Measurements from ENCODE around the gene RIPOR3.
"Not testable (repeated sequence)": the region's sequence is repeated elsewhere in the genome, so short reads cannot be mapped to it uniquely, and the experiment has no call there.

The RIPOR3 gene

DNA sequence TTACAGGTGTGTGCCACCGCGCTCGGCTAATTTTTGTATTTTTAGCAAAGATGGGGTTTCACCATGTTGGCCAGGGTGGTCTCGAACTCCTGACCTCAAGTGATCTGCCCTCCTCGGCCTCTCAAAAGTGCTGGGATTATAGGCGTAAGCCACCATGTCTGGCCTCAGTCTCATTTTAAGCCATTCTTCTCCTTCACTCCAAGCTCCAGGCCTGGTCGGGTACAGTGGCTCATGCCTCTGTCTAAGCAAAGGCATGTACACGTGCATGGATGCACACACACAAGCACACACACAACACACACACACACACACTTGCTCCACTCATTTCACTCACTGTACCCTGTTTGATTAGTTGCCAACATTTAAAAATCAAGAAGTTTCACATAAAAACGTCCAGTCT, 32.3 kb upstream of the RIPOR3 start:
- no peak for DNase-seq

DNA sequence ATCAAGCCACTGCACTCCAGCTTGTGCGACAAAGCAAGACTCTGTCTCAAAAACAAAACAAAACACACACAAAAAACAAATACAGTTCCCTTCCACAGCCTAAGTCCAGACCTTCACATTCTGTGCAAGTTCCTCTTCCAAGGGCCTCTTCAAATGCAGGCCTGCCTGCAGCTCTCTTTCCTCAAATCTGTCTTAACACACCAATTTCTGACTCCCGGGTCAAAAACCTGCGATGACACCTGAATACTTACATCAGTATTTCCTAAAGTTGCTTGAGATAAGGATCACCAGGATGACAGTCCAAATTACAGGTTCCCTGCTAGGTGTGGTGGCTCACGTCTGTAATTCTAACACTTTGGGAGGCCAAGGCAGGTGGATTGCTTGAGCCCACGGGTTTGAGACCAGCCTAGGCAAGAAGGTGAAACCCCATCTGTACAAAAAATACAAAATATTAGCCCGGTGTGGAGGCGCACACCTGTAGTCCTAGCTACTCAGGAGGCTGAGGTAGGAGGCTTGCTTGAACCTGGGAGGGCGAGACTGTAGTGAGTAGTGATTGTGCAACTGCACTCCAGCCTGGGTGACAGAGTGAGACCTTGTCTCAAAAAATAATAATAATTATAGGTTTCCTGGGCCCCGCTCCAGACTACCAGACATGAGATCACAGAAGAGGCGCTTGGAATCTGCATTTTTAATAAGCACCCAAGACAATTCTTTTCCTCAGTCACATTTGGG, 31.2 kb upstream of the RIPOR3 start:
- DNase-seq = no peak

DNA sequence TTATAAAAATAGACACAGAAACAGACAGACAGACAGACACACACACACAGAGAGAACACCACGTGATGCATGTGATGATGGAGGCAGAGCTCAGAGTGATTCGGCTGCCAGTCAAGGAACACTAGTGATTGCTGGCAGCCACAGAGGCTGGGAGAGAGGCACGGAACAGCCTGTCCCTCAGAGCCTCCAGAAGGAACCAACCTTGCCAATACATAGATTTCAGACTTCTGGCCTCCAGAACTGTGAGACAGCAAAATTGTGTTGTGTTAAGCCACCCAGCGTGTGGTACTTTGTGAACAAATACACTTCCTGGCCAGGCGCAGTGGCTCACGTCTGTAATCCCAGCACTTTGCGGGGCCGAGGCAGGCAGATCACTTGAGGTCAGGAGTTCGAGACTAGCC, 30.5 kb upstream of the RIPOR3 start:
- no peak for DNase-seq

DNA sequence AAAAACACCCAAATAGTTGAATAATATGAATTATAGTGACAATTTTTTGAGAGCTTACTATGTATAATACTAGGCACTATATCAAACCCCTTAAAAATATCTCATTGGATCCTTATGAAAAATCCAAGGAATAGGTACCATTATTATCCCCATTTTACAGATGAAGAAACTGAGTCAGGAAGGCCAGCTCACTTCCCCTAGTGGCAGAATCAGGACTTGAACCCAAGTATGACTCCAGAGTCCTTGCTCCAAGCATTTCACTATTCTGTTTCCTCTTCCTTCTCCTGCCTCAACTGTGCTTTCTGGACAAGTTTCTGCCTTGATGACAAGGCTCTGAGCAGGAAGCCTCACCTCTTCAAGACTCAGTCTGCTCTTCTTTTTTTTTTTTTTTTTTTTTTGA, 29.2 kb upstream of the RIPOR3 start:
- DNase-seq = no peak

DNA sequence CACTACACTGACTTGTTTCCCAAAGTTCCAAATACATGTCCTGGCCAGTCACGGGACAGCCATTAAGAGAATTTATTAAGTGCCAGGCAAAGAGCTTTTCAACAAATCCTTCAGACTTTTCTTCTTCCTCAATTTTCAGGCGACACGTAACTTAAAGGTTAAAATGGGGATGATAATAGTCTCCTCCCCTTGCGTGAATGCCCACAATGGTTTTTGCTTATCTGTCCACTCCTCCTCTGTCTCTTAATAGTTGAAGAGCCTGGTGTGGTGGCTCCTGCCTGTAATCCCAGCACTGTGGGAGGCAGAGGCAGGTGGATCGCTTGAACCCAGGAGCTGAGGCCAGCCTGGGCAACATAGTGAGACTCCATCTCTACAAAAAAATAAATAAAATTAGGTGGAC, 28.7 kb upstream of the RIPOR3 start:
- DNase-seq = no peak

DNA sequence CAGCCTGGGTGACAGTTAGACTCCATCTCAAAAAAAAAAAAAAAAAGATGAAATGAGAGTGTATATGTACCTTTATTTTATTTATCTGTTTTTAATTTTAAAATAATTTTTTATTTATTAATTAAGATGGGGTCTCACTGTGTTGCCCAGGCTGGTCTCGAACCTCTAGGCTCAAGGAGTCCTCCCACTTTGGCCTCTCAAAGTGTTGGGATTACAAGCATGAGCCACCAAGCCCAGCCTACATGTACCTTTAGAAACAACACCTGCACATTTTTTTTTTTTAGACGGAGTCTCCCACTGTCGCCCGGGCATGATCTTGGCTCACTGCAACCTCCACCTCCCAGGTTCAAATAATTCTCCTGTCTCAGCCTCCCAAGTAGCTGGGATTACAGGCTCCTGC, 28.0 kb upstream of the RIPOR3 start:
- no peak for DNase-seq

DNA sequence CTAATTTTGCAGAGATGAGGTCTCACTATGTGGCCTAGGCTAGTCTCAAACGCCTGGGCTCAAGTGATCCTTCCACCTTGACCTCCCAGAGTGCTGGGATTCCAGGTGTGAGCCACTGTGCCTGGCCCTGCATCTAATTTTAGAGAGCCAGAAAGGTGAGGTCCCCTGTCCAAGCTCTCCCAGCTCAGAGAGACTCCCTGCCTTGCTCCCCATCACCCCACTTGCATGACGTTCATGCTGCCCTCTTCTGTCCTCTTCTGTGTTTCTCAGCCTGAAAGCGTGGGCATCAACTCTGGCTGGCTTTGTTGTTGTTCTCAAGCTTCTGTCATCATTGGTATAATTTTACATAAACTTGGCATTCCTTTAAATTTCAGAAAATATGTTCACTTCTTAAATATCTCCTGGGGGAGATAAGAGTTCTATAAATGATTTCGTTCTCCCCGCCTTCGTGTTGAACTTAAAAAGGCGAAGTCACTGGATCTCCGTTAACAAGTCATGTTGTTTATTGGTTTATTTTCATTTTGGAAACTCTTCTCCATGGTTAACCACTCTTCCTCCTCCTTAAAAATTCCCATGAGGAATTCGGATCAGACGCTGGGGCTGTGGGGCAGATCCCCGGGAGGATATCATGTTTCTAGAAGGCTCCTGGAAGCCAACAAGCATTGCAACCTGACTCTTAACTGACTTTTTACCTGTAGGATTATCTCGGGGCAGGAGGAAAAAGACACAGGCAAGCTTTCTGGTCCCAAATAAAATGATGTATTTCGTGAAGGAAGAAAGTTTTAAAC, 26.8 kb upstream of the RIPOR3 start:
- DNase-seq = no peak

DNA sequence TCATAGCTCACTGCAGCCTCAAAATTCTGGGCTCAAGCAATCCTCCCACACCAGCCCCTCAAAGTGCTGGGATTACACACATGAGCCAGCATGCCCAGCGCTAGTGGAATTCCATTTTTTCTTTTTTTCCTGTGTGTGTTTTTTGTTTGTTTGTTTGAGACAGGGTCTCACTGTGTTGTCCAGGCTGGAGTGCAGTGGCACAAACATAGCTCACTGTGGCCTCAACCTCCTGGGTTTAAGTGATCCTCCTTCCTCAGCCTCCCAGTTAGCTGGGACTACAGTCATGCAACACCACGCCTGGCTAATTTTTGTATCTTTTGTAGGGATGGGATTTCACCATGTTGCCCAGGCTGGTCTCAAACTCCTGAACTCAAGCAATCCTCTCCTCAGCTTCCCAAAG, 26.0 kb upstream of the RIPOR3 start:
- no peak for DNase-seq

DNA sequence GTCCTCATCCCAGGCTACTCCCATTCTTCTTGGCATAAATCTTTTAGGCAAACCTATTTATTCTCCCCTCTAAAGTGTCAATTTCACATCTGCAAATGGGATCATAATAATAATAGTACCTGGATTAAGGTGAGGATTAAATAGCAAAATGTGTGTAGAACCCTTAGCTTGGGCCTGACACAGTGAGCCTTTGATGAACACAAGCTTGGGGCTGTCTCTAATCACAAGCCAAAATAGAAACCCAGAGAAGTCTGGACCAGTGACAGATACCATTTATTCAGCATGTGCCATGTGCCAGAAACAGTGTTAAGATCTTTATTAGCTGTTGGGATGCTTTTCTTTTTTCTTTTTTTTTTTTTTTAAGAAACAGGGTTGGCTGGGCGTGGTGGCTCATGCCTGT, 25.2 kb upstream of the RIPOR3 start:
- DNase-seq = no peak

DNA sequence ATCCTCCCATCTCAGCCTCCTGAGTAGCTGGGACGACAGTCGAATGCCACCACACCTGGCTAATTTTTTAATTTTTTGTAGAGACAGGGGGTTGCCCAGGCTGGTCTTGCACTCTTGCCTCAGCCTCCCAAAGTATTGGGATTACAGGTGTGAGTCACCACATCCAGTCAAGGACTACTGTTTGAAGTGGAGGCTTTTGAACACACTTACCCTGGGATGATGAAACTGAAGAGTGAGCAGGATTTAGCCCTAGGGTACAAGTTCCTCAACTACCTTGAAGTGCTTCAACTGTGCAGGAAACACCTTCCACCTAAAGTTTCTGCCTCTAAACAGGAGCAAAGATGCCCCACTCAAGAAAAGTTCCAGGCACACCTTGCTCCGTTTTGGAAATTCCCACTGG, 24.4 kb upstream of the RIPOR3 start:
- no peak for DNase-seq

DNA sequence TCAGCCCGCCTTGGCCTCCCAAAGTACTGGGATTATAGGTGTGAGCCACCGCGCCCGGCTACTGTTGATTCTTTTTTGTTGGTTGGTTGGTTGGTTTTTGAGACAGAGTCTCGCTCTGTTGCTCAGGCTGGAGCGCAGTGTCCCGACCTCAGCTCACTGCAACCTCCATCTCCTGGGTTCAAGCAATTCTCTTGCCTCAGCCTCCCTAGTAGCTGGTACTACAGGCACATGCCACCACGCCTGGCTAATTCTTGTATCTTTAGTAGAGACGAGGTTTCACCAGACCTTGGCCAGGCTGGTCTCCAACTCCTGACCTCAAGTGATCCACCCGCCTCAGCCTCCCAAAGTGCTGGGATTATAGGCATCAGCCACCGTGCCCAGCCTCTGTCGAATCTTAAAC, 23.1 kb upstream of the RIPOR3 start:
- DNase-seq = not testable (repeated sequence)

DNA sequence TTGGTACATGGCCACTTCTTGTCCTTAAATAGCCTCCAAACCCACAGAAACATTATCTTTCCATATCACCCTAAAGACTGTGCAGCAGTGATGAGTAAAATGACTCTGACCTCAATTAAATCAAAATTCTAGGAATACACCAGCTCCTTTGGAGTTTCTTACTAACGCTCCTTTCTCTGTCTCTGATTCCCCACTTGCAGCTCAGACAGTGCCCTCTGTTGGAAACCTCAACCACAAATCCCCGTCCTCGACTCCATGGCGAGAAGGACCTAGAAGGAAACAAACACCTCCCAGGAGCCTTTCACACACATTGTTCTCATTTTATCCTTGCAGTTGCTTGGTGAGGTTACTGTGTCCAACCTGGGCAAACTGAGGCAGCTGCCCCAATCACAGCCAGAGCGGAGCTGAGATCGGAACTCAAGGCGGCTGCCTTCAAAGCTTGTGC, 22.3 kb upstream of the RIPOR3 start:
- DNase-seq = no peak

DNA sequence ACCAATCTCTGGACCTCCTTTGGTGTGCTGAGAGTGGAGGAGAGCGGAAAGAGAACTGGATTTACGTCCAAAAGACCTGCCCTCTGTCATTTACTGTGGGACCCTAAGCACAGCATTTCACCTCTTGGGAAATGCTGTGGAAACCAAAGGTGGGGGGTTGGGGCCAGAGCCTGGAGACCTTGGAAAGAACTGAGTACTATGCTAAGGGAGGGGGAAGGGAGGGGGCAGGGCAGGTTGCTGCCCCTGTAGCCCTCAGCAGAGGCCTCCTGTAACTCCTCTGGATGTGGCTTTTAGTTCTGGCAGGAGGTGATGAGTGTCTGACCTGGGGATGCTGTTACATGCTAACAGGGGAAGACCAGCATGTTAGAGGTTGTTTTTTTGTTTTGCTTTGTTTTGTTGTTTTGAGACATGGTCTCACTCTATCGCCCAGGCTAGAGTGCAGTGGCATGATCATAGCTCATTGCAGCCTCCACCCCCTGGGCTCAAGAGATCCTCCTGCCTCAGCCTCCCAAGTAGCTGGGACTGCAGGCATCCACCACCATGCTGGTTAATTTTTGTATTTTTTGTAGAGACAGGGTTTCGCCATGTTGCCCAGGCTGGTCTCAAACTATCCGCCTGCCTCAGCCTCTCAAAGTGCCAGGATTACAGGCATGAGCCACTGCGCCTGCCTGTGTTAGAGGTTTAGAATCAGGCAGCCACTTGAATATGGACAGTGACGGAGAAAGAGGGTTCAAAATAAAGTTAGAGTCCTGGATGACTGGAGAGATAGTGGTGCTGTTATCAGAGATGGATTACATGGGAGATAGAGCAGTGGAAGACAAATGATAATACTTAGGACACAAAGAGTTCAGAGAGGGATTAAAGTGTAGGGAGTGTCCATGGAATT, 21.7 kb upstream of the RIPOR3 start:
- no peak for DNase-seq

DNA sequence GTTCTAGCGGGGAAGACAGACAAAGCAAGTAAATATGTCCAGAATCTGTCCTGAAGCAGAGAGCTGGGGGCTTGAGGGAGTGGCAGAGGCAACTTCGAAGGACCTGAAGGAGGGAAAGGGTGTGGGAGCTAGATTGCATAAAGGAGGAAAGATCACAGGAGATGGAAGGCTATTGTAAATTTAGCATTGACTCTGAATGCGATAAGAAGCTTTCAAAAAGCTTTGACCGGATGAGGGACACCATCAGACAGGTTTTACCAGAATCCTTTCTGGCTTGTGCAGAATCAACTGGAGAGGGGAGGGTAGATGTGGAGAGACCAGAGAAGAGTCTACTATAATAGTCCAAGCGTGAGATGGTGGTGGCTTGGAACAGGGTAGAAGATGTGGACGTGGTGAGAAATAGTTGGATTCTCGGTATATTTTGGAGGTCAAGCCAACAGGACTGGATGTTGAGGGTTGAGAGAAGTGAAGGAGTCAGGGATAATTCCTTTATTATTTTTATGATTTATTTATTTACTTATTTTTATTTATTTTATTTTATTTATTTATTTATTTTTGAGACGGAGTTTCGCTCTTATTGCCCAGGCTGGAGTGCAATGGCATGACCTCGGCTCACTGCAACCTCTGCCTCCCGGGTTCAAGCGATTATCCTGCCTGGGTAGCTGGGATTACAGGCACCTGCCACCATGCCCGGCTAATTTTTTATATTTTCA, 19.9 kb upstream of the RIPOR3 start:
- DNase-seq = no peak

DNA sequence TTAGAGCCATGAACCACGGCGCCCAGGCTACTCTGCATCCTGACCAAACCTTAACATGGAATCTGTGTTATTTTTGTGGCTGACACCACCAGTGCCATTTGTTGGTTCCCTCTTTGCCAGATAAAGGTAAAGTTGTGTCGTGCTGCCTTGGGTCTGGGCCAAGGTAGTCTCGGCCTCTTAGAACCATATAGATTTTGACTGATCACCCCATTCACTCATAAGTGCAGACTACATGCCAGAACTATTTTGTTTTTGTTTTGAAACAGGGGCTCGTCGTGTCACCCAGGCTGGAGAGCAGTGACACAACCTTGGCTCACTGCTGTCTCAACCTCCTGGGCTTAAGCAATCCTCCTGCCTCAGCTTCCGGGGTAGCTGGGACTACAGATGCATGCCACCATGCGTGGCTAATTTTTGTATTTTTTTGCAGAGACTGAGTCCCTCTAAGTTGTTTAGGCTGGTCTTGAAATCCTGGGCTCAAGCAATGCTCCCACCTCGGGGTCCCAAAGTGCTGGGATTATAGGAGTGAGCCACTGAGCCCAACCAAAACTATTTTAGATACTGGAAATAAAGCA, 19.2 kb upstream of the RIPOR3 start:
- no peak for DNase-seq

DNA sequence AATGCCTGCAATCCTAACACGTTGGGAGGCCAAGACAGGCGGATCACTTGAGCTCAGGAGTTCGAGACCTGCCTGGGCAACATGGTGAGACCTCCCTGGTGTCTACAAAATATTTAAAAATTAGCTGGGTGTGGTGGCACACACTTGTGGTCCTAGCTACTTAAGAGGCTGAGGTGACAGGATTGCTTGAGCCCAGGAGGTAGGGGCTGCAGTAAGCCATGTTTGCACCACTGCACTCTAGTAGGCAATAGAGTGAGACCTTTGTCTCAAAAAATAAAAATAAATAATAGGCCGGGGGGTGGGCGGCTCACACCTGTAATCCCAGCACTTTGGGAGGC, 18.3 kb upstream of the RIPOR3 start:
- no peak for DNase-seq

DNA sequence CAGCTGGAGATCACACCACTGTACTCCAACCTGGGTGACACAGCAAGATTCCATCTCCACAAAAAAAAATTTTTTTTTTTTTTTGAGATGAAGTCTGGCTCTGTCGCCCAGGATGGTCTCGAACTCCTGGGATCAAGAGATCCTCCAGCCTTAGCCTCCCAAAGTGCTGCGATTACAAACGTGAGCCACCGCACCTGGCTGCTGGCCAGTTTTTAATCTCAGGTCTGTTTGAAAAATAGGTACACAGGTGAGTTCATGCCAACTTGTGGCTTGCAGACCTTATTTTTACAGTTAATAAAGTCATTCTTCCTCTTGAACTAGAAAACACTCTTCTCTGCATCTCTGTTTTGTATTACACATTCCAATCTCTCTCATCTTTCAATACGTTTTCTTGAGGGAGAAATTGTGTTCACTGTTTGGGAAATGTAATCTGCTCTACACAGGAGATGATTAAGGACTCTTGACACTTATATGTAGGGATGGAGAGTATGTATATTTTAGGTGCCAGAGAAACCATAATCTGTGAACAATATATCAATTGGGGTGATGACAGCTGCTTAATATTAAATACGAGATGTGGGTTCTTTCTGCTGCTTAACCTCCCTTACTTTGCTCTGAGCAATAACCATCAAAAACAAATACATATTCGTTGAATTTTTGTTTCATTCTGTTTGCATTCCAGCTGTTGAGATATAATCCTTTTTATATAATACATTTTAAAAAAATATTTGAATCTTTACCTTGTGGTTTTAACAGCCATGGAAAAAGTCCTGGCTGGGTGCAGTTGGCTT, 17.7 kb upstream of the RIPOR3 start:
- DNase-seq = no peak

DNA sequence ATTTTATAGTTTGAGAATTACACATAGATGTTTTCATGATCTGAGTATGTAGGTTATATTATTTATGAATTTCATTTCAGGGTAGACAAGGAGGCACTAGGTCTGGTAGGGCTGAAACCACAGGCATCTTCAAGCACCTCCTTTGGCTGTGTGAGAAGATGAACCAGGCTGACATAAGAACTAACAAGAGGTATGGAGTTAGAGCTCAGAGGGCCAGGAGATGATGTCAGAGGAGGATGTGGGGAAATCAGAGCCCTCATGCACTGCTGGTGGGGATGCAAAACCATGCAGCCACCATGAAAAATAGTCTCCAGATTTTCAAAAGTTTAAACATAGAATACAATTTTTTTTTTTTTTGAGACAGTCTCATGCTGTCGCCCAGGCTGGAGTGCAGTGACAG, 13.6 kb upstream of the RIPOR3 start:
- DNase-seq = no peak

DNA sequence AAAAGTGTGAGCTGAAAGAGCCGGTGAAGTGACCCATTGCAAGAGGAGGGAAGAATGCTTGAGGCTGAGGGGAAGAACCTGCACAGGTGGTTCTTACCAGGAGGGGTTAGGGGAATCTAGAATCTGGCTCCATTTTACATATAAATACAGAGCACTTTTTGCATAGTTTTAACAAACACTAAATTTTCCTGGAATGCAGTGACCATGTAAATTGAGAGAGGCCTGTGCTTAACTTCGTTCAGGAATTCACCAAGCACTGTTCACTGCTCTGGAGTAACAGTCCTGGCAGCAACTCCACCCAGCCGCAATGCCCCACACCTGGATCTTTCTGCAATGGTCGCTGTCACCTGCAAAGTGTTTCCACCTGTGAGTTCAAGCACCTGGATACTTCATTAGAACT, 13.2 kb upstream of the RIPOR3 start:
- DNase-seq = no peak

DNA sequence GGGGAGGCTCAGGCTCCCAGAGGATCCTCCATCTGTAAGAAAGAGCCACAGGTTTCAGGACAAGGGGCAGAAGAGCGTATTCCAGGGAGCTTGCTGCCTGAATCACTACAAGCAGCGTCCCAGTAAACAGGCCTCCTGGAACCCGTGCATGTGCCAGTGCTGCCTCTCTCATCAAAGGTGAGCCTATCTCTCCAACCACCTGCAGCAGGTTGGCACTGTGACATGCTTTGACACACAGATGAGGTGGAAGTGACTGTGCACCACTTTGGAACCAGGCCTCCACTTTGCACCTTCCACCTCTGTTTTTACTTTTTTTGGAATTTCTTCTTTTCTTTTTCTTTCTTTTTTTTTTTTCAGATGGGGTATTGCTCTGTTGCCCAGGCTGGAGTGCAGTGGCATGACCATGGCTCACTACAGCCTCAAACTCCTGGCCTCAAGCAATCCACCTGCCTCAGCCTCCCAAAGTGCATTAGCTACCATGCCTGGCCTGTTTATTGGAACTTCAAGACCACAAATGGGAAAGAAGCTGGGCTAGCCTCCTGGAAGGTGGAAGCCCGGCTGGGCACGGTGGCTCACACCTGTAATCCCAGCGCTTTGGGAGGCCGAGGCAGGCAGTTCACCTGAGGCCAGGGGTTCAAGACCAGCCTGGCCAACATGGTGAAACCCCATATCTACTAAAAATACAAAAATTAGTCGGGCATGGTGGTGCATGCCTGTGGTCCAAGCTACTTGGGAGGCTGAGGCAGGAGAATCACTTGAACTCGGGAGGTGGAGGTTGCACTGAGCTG, 12.5 kb upstream of the RIPOR3 start:
- DNase-seq = not testable (repeated sequence)

All from activated CD4-positive, alpha-beta T cell treated with anti-CD3 and anti-CD28 coated beads, Interleukin-10, Interleukin-2, amounts not matched to agents 100 ng/mL and 50 ng/mL, durations not matched to agents 16 hours and 8 hours (primary cell).